Measurements from ENCODE around the gene FGD6.
A peak's percentile ranks its signal among the peaks of the same experiment; 100 is the strongest.

The FGD6 gene

DNA sequence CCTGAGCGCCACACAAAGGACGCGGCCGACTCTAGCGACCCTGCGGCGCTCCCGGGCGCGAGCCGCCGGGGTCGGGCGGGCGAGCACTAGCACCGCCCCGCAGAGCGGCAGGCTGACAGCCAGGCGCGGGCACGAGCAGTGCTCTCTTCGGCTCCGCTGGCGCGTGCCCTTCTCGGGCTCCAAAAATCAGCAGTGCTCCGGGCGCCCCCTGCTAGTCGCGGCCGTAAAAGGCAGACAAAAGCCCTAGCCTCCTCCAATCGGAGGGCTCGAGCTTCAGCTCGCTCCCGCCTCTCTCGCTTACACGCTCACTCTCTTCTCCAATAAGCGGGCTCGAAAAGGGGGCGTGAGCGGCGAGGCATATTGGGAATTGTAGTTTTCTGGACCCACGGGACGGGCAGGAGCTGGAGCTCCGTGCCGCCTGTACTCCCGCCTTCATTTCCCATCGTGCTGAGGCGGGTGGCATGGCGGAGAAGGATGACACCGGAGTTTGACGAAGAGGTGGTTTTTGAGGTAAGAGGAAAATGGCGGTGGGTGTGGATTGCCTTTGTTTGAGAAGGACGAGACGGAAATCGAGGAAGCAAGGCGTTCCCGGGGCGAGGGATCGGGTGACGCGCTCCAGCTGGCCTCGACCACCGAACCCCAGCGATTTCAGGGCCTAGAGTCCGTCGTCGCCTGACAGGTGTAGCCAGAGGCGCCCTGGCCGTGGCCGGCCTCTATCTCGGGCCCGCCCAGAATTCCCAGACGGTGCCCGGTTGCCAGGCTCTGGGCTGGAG is at the start of gene FGD6, which contains the start of gene VEZT:
FGD6 (minus strand) TSS at position 91 of the 773 bp plus-strand sequence. CDS start 227 bp downstream, outside the sequence.
VEZT (plus strand) TSS at position 431 of the 773 bp plus-strand sequence; CDS start at position 475, 44 bp downstream.
- peak; percentile 86 for TF ChIP-seq MYC (IDR thresholded peaks at IDR 0.05; ENCODE audit: low read depth, low read length)
- TF ChIP-seq, protein P1, sequence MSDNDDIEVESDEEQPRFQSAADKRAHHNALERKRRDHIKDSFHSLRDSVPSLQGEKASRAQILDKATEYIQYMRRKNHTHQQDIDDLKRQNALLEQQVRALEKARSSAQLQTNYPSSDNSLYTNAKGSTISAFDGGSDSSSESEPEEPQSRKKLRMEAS (IDR thresholded peaks at IDR 0.05; ENCODE audit: low read depth, low read length): peak; percentile 81
- TF ChIP-seq, protein P2, sequence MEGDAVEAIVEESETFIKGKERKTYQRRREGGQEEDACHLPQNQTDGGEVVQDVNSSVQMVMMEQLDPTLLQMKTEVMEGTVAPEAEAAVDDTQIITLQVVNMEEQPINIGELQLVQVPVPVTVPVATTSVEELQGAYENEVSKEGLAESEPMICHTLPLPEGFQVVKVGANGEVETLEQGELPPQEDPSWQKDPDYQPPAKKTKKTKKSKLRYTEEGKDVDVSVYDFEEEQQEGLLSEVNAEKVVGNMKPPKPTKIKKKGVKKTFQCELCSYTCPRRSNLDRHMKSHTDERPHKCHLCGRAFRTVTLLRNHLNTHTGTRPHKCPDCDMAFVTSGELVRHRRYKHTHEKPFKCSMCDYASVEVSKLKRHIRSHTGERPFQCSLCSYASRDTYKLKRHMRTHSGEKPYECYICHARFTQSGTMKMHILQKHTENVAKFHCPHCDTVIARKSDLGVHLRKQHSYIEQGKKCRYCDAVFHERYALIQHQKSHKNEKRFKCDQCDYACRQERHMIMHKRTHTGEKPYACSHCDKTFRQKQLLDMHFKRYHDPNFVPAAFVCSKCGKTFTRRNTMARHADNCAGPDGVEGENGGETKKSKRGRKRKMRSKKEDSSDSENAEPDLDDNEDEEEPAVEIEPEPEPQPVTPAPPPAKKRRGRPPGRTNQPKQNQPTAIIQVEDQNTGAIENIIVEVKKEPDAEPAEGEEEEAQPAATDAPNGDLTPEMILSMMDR (IDR thresholded peaks at IDR 0.05; ENCODE audit: low read depth, low read length): peak; percentile 45
- peak; percentile 81 for TF ChIP-seq POLR2A (IDR thresholded peaks at IDR 0.05; ENCODE audit: extremely low read depth, insufficient read length)
- peak; percentile 100 for DNase-seq (ENCODE audit: low read depth)
- peak within 1 kb of the TSS; percentile 91 for H3K4me3 ChIP-seq (ENCODE audit: low read depth, low read length)

DNA sequence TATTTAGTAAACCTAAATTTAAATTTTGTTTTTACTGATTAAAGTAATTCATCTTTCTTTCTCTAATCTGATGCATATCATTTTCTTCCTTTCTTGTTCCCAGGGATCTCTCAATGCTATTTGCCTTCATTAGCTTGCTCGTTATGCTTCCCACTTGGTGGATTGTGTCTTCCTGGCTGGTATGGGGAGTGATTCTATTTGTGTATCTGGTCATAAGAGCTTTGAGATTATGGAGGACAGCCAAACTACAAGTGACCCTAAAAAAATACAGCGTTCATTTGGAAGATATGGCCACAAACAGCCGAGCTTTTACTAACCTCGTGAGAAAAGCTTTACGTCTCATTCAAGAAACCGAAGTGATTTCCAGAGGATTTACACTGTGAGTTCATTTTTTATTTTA is 49.0 kb upstream of the FGD6 start:
- no peak for TF ChIP-seq POLR2A (IDR thresholded peaks at IDR 0.05; ENCODE audit: extremely low read depth, insufficient read length)
- TF ChIP-seq, protein P1 (IDR thresholded peaks at IDR 0.05; ENCODE audit: low read depth, low read length): no peak
- TF ChIP-seq MYC (IDR thresholded peaks at IDR 0.05; ENCODE audit: low read depth, low read length): no peak
- TF ChIP-seq, protein P2 (IDR thresholded peaks at IDR 0.05; ENCODE audit: low read depth, low read length): no peak
- H3K4me3 ChIP-seq (ENCODE audit: low read depth, low read length): no peak overlapping the region
- DNase-seq (ENCODE audit: low read depth): no peak

DNA sequence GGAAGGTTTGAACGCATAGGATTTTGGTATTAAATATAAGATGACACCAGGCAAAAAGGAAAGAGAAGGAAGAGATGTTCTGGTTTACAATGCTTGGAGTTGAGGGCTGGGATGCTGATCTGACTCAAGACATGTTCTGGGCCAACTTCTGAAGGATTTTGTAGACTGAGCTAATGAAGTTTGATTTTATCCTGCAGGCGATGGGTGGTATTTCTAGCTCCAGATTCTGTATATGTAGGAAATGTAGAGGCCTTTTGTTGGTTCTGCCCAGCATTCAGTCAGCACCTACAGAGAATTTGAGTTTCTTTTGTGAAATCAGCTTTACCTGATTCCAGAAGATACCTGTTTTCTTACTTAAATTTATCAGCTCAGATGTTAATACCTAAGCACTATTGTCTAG is 48.5 kb upstream of the FGD6 start:
- H3K4me3 ChIP-seq (ENCODE audit: low read depth, low read length): no peak overlapping the region
- no peak for TF ChIP-seq MYC (IDR thresholded peaks at IDR 0.05; ENCODE audit: low read depth, low read length)
- TF ChIP-seq POLR2A (IDR thresholded peaks at IDR 0.05; ENCODE audit: extremely low read depth, insufficient read length): no peak
- TF ChIP-seq, protein P2 (IDR thresholded peaks at IDR 0.05; ENCODE audit: low read depth, low read length): no peak
- TF ChIP-seq, protein P1 (IDR thresholded peaks at IDR 0.05; ENCODE audit: low read depth, low read length): no peak
- DNase-seq (ENCODE audit: low read depth): no peak

DNA sequence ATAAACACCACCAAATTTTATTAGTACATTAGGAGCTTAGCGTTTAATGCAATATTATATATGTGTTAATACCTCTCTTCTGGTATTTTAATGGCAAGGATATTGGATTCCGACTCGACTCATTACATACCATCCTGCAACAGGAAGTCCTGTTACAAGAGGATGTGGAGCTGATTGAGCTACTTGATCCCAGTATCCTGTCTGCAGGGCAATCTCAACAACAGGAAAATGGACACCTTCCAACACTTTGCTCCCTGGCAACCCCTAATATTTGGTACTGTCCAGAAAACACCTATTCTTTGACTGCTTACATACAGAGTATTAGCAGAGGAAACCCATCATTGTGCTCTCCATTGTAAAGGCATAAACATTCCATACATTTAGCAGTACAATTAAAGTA is 45.5 kb upstream of the FGD6 start:
- no peak for TF ChIP-seq POLR2A (IDR thresholded peaks at IDR 0.05; ENCODE audit: extremely low read depth, insufficient read length)
- TF ChIP-seq, protein P1 (IDR thresholded peaks at IDR 0.05; ENCODE audit: low read depth, low read length): no peak
- no peak for DNase-seq (ENCODE audit: low read depth)
- H3K4me3 ChIP-seq (ENCODE audit: low read depth, low read length): no peak overlapping the region

DNA sequence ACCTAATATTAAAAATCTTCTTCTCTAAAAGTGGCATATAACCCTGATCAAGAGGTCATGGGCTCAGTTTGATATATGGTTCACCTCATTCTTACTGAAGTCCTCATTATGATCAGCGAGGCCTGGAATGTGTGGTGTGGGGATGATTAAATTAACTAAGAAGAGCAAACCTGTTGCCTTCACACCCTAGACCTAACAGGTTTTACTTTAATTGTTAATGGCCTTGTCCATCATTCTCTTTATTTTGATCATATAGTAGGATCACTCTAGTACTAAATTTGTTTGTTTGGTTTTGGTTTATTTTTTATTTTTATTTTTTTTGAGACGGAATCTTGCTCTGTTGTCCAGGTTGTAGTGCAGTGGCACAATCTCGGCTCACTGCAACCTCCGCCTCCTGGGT is 43.8 kb upstream of the FGD6 start:
- TF ChIP-seq, protein P1 (IDR thresholded peaks at IDR 0.05; ENCODE audit: low read depth, low read length): no peak
- TF ChIP-seq, protein P2 (IDR thresholded peaks at IDR 0.05; ENCODE audit: low read depth, low read length): no peak
- TF ChIP-seq POLR2A (IDR thresholded peaks at IDR 0.05; ENCODE audit: extremely low read depth, insufficient read length) (no peak), MYC (IDR thresholded peaks at IDR 0.05; ENCODE audit: low read depth, low read length) (no peak)
- DNase-seq (ENCODE audit: low read depth): no peak
- no peak overlapping the region for H3K4me3 ChIP-seq (ENCODE audit: low read depth, low read length)

DNA sequence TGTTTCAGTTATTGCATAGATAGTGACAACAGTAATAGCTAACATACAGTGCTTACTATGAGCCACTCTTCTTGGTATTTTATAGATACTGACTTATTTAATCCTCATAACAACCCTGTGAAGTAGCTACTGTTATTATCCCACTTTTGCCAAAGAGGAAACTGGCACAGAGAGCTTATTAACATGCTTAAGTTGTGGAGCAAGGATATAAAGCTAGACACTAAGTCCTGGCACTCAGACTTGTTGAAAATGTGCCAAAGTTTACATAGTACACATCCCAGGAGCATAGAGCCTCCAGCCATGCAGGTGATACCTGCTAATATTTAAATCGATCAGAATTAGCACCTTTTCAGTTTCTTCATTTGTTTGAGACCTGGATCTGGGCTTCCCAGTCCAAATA is 42.1 kb upstream of the FGD6 start:
- no peak for DNase-seq (ENCODE audit: low read depth)
- TF ChIP-seq, protein P2 (IDR thresholded peaks at IDR 0.05; ENCODE audit: low read depth, low read length): no peak
- TF ChIP-seq MYC (IDR thresholded peaks at IDR 0.05; ENCODE audit: low read depth, low read length) (no peak), POLR2A (IDR thresholded peaks at IDR 0.05; ENCODE audit: extremely low read depth, insufficient read length) (no peak)
- TF ChIP-seq, protein P1 (IDR thresholded peaks at IDR 0.05; ENCODE audit: low read depth, low read length): no peak
- H3K4me3 ChIP-seq (ENCODE audit: low read depth, low read length): no peak overlapping the region
